Activated naive CD4-positive, alpha-beta T cell treated with anti-CD3 and anti-CD28 coated beads, Interleukin-2, amount 50 U/mL, for 16 hours (primary cell): ENCODE results near the gene DRG1.
"Not testable (repeated sequence)": the region's sequence is repeated elsewhere in the genome, so short reads cannot be mapped to it uniquely, and the experiment has no call there.

Source experiments
- DNase-seq: peaks from one replicate; pipeline ENCODE4 v3.0.0-alpha.2; 2020

DRG1 gene

GRCh38 chr22:31399211-31400022 lies at the start of gene DRG1:
Gene DRG1, plus strand, starts transcription at chr22:31399604. Its CDS starts 80 bp downstream, at chr22:31399684.
- DNase-seq, result peak; percentile 98

- DNase-seq, result no peak
Measured at GRCh38 chr22:31349960-31350359, 49.4 kb upstream of the DRG1 start.

GRCh38 chr22:31350410-31350863 lies 49.0 kb upstream of the DRG1 start:
- DNase-seq, result no peak

- no peak for DNase-seq
Measured at GRCh38 chr22:31354515-31354914, 44.9 kb upstream of the DRG1 start.

- no peak for DNase-seq
Measured at GRCh38 chr22:31360029-31360428, 39.4 kb upstream of the DRG1 start.

- DNase-seq, result no peak
Measured at GRCh38 chr22:31361743-31362142, 37.7 kb upstream of the DRG1 start.

GRCh38 chr22:31363885-31364465 lies 35.4 kb upstream of the DRG1 start:
- DNase-seq, result no peak

- DNase-seq, result no peak
Measured at GRCh38 chr22:31367426-31367825, 32.0 kb upstream of the DRG1 start.

GRCh38 chr22:31377612-31378011 lies 21.8 kb upstream of the DRG1 start:
- DNase-seq, result no peak

GRCh38 chr22:31378123-31378522 lies 21.3 kb upstream of the DRG1 start:
- no peak for DNase-seq

GRCh38 chr22:31378651-31379050 lies 20.8 kb upstream of the DRG1 start:
- DNase-seq, result not testable (repeated sequence)

- no peak for DNase-seq
Measured at GRCh38 chr22:31393893-31394292, 5.5 kb upstream of the DRG1 start.

GRCh38 chr22:31394326-31394725 lies 5.1 kb upstream of the DRG1 start:
- DNase-seq, result no peak

- no peak for DNase-seq
Measured at GRCh38 chr22:31398231-31398630, 1.2 kb upstream of the DRG1 start.

GRCh38 chr22:31400023-31400397 lies 606 bp downstream of the DRG1 start:
- DNase-seq, result no peak

GRCh38 chr22:31402350-31402749 lies 2.9 kb downstream of the DRG1 start:
- not testable (repeated sequence) for DNase-seq

GRCh38 chr22:31425331-31426050 lies 26.1 kb downstream of the DRG1 start:
- DNase-seq, result no peak

GRCh38 chr22:31431950-31432349 lies 32.5 kb downstream of the DRG1 start:
- no peak for DNase-seq

GRCh38 chr22:31436132-31436531 lies 36.7 kb downstream of the DRG1 start:
- no peak for DNase-seq

- DNase-seq, result no peak
Measured at GRCh38 chr22:31439808-31440207, 40.4 kb downstream of the DRG1 start.

GRCh38 chr22:31440681-31441080 lies 41.3 kb downstream of the DRG1 start:
- DNase-seq, result no peak

GRCh38 chr22:31441652-31442051 lies 42.2 kb downstream of the DRG1 start:
- no peak for DNase-seq

GRCh38 chr22:31442768-31443489 lies 43.5 kb downstream of the DRG1 start:
- DNase-seq, result no peak
